ENCODE results near the gene BABAM2. TPM values are rescaled to one million over a fixed set of nuclear protein-coding genes. Genes with fewer than 3 reads are reported as not detected.

Gene BABAM2
- total and polyA plus RNA-seq, 9 of the 15 experiments (the other 6 are each of a cell fraction or from before 2014, with no cell fraction given): 10.9 to 37.4 (median 25.6) TPM

GRCh38 chr2:28312307-28313219 is 422.0 kb downstream of the BABAM2 start:
- 45% methylated on average over 6 of the region's 6 CpGs for WGBS (ENCODE audit: insufficient coverage, low coverage, missing lambda C conversion rate)
- ATAC-seq: no peak
- no TSS peak for BruUV-seq (replicated peaks)
- no peaks in the 10 kb centered on the region for H3K79me2 ChIP-seq (ENCODE audit: control insufficient read depth, insufficient read depth, low read length)
- H3K36me3 ChIP-seq (ENCODE audit: control insufficient read depth, insufficient read depth, low read length): no peaks in the 10 kb centered on the region
- no peak overlapping the region for H3K27ac ChIP-seq (ENCODE audit: extremely low read depth, low read depth, low read length)
- no peak overlapping the region for H3K4me2 ChIP-seq (ENCODE audit: insufficient read depth, low read length)
- DNase-seq (ENCODE audit: extremely low read depth in 1 of 4, low spot score in 3 of 4): no peak
- H3K9me3 ChIP-seq (replicated peaks; ENCODE audit: control insufficient read depth, insufficient read depth, low read depth, low read length): no peaks in the 10 kb centered on the region
- no peak overlapping the region for H3K9ac ChIP-seq (ENCODE audit: insufficient read depth in 1 of 2, low read depth in 2 of 2, low read length in 2 of 2)
- TF ChIP-seq HMGXB4 (CRISPR knock-in tag; IDR thresholded peaks at IDR 0.05) (no peak), EHMT2 (IDR thresholded peaks at IDR 0.05) (no peak), RFX1 (IDR thresholded peaks at IDR 0.05) (no peak), SOX6 (IDR thresholded peaks at IDR 0.05) (no peak), NCOA2 (IDR thresholded peaks at IDR 0.05; ENCODE audit: partially characterized antibody in 2 of 2) (no peak), SIX5 (IDR thresholded peaks at IDR 0.05; ENCODE audit: borderline replicate concordance in 1 of 2, insufficient read depth in 1 of 2, low read depth in 1 of 2, low read length in 2 of 2) (no peak)
- no peak for FAIRE-seq
- H2AFZ ChIP-seq (ENCODE audit: low read depth, low read length): no peak overlapping the region
- POLR2A ChIA-PET: no interaction called here
- H3K4me3 ChIP-seq: no peak overlapping the region
- no peaks in the 10 kb centered on the region for H3K27me3 ChIP-seq (ENCODE audit: control insufficient read depth in 2 of 2, insufficient read depth in 2 of 2, low read length in 2 of 2)
- CTCF ChIA-PET (ENCODE audit: low intra/inter-chr PET ratio): no interaction called here
- in situ Hi-C loops (cut with MboI) (no loop called here), intact Hi-C loops (cut with micrococcal nuclease) (no loop called here)
- H3K4me1 ChIP-seq (replicated peaks in 1 of 2; ENCODE audit: control insufficient read depth in 2 of 2, insufficient read depth in 2 of 2, low read length in 2 of 2): no peaks in the 10 kb centered on the region
- no peaks in the 10 kb centered on the region for H3K9me1 ChIP-seq (ENCODE audit: control insufficient read depth, insufficient read depth, low read length)
- H4K20me1 ChIP-seq (replicated peaks; ENCODE audit: control insufficient read depth, insufficient read depth, low read length): no peaks in the 10 kb centered on the region
